ENCODE measurements around the gene PPP2R5D.

PPP2R5D gene

DNA sequence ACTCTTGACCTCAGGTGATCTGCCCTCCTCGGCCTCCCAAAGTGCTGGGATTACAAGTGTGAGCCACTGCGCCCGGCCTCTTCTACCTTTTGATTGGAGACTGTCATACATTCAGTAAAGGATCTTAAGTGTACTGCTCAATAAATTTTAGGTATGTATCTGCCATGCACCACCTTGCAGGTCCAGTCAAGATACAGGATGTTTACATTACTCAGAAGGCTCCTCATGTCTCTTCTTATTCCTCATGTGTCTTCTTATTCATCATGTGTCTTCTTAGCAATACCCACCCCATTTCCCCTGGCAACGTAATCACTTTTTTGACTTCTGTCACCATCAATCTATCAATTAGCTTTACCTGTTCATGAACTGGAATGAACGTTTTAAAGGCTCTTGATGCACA is 21.5 kb downstream of the PPP2R5D start:
- Histone ChIP-seq H2AK5ac (ENCODE audit: low read depth, low read length) (no peak overlapping the region), H2BK15ac (ENCODE audit: low read length) (no peak overlapping the region), H3K4me2 (ENCODE audit: insufficient read depth, low read length, poor library complexity, severe bottlenecking) (no peak overlapping the region), H3K27ac (replicated peaks; ENCODE audit: low read length) (no peak overlapping the region), H2AFZ (ENCODE audit: low read length) (no peak overlapping the region), H3K4me1 (ENCODE audit: control insufficient read depth in 2 of 2, insufficient read depth in 1 of 2, low read depth in 1 of 2, low read length in 2 of 2) (no peaks in the 10 kb centered on the region), H3K27me3 (ENCODE audit: control insufficient read depth in 3 of 3, insufficient read depth in 3 of 3, low read depth in 1 of 3, low read length in 3 of 3) (no peaks in the 10 kb centered on the region), H3K9me3 (replicated peaks in 1 of 2; ENCODE audit: control insufficient read depth in 2 of 2, insufficient read depth in 1 of 2, low read depth in 1 of 2, low read length in 2 of 2) (no peaks in the 10 kb centered on the region), H2BK120ac (ENCODE audit: low read depth, low read length) (no peak overlapping the region), H4K91ac (ENCODE audit: low read depth, low read length, poor library complexity) (no peak overlapping the region), H3K79me1 (ENCODE audit: low read depth, low read length) (no peaks in the 10 kb centered on the region), H3K4me3 (ENCODE audit: low read length in 2 of 2) (no peak overlapping the region), H3K18ac (ENCODE audit: low read length) (no peak overlapping the region), H3K23ac (ENCODE audit: low read depth, low read length, poor library complexity) (no peak overlapping the region), H3K4ac (ENCODE audit: low read length) (no peak overlapping the region), H2BK5ac (ENCODE audit: low read length) (no peak overlapping the region), H3K36me3 (replicated peaks in 1 of 2; ENCODE audit: control insufficient read depth in 2 of 2, insufficient read depth in 2 of 2, low read length in 2 of 2) (peaks cover 39 to 68% of the 10 kb centered on the region in 2 donors), H3K9ac (ENCODE audit: low read depth, low read length, poor library complexity) (no peak overlapping the region), H3K14ac (ENCODE audit: low read length) (no peak overlapping the region), H4K8ac (ENCODE audit: low read depth, low read length) (no peak overlapping the region), H2BK12ac (ENCODE audit: low read length) (no peak overlapping the region)
- WGBS, 2 donors (ENCODE audit: extremely low coverage in 2 of 2, insufficient read length in 2 of 2, insufficient replicate concordance in 1 of 2): no CpG with 5 or more reads among the region's 5 CpGs
- no peak for DNase-seq (ENCODE audit: low spot score)

DNA sequence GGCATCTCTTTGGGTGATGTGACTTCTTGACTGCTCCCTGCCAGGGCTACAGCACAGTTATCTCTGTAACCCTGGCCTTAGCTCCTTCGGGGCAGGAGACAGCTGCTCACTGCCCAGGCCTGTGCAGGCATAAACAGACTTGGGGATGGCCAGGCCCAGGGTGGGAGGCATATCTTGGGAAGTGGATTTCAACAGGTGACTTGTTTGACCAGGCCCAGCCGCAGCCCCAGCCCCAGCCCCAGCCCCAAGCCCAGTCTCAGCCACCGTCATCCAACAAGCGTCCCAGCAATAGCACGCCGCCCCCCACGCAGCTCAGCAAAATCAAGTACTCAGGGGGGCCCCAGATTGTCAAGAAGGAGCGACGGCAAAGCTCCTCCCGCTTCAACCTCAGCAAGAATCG is 21.9 kb downstream of the PPP2R5D start:
- whole genome bisulfite sequencing, 2 donors (ENCODE audit: extremely low coverage in 2 of 2, insufficient read length in 2 of 2, insufficient replicate concordance in 1 of 2): no CpG with 5 or more reads among the region's 11 CpGs
- no peaks in the 10 kb centered on the region for H3K79me1 ChIP-seq (ENCODE audit: low read depth, low read length)
- no peak for DNase-seq (ENCODE audit: low spot score)
- no peak overlapping the region for H3K9ac ChIP-seq (ENCODE audit: low read depth, low read length, poor library complexity)
- H3K4me2 ChIP-seq (ENCODE audit: insufficient read depth, low read length, poor library complexity, severe bottlenecking): no peak overlapping the region
- H2BK12ac ChIP-seq (ENCODE audit: low read length): no peak overlapping the region
- peaks cover 43 to 71% of the 10 kb centered on the region in 2 donors for H3K36me3 ChIP-seq (replicated peaks in 1 of 2; ENCODE audit: control insufficient read depth in 2 of 2, insufficient read depth in 2 of 2, low read length in 2 of 2)
- no peak overlapping the region for H3K4ac ChIP-seq (ENCODE audit: low read length)
- H2BK120ac ChIP-seq (ENCODE audit: low read depth, low read length): no peak overlapping the region
- no peaks in the 10 kb centered on the region for H3K27me3 ChIP-seq (ENCODE audit: control insufficient read depth in 3 of 3, insufficient read depth in 3 of 3, low read depth in 1 of 3, low read length in 3 of 3)
- H4K91ac ChIP-seq (ENCODE audit: low read depth, low read length, poor library complexity): no peak overlapping the region
- no peak overlapping the region for H3K4me3 ChIP-seq (ENCODE audit: low read length in 2 of 2)
- H2AFZ ChIP-seq (ENCODE audit: low read length): no peak overlapping the region
- no peak overlapping the region for H2BK15ac ChIP-seq (ENCODE audit: low read length)
- H2AK5ac ChIP-seq (ENCODE audit: low read depth, low read length): no peak overlapping the region
- no peak overlapping the region for H3K14ac ChIP-seq (ENCODE audit: low read length)
- H3K27ac ChIP-seq (replicated peaks; ENCODE audit: low read length): no peak overlapping the region
- no peak overlapping the region for H2BK5ac ChIP-seq (ENCODE audit: low read length)
- no peaks in the 10 kb centered on the region for H3K9me3 ChIP-seq (replicated peaks in 1 of 2; ENCODE audit: control insufficient read depth in 2 of 2, insufficient read depth in 1 of 2, low read depth in 1 of 2, low read length in 2 of 2)
- H4K8ac ChIP-seq (ENCODE audit: low read depth, low read length): no peak overlapping the region
- no peak overlapping the region for H3K18ac ChIP-seq (ENCODE audit: low read length)
- no peak overlapping the region for H3K23ac ChIP-seq (ENCODE audit: low read depth, low read length, poor library complexity)
- no peaks in the 10 kb centered on the region for H3K4me1 ChIP-seq (ENCODE audit: control insufficient read depth in 2 of 2, insufficient read depth in 1 of 2, low read depth in 1 of 2, low read length in 2 of 2)

GRCh38 chr6:43007126-43007525 is 22.8 kb downstream of the PPP2R5D start:
- no peak overlapping the region for H2BK15ac ChIP-seq (ENCODE audit: low read length)
- H3K27ac ChIP-seq (replicated peaks; ENCODE audit: low read length): no peak overlapping the region
- no peak for DNase-seq (ENCODE audit: low spot score)

DNA sequence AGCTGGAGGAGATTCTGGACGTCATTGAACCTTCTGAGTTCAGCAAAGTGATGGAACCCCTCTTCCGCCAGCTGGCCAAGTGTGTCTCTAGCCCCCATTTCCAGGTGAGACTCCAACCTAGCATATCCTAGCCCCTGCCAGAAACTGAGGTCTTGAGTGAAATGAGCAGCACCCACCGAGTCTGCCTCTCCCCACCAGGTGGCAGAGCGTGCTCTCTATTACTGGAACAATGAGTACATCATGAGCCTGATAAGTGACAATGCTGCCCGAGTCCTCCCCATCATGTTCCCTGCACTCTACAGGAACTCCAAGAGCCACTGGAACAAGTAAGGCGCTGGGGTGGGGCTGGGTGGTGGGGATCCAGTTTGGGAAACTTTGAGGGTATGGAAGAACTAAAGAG is 24.8 kb downstream of the PPP2R5D start:
- H4K91ac ChIP-seq (ENCODE audit: low read depth, low read length, poor library complexity): no peak overlapping the region
- H3K27ac ChIP-seq (replicated peaks; ENCODE audit: low read length): no peak overlapping the region
- H3K9me3 ChIP-seq (replicated peaks in 1 of 2; ENCODE audit: control insufficient read depth in 2 of 2, insufficient read depth in 1 of 2, low read depth in 1 of 2, low read length in 2 of 2): no peaks in the 10 kb centered on the region
- H3K4me2 ChIP-seq (ENCODE audit: insufficient read depth, low read length, poor library complexity, severe bottlenecking): no peak overlapping the region
- H2AFZ ChIP-seq (ENCODE audit: low read length): no peak overlapping the region
- H2BK120ac ChIP-seq (ENCODE audit: low read depth, low read length): no peak overlapping the region
- no peak for DNase-seq (ENCODE audit: low spot score)
- H2AK5ac ChIP-seq (ENCODE audit: low read depth, low read length): no peak overlapping the region
- H3K23ac ChIP-seq (ENCODE audit: low read depth, low read length, poor library complexity): no peak overlapping the region
- H2BK5ac ChIP-seq (ENCODE audit: low read length): no peak overlapping the region
- H3K36me3 ChIP-seq (replicated peaks in 1 of 2; ENCODE audit: control insufficient read depth in 2 of 2, insufficient read depth in 2 of 2, low read length in 2 of 2): peaks cover 55 to 79% of the 10 kb centered on the region in 2 donors
- no peak overlapping the region for H2BK12ac ChIP-seq (ENCODE audit: low read length)
- H3K4ac ChIP-seq (ENCODE audit: low read length): no peak overlapping the region
- H3K79me1 ChIP-seq (ENCODE audit: low read depth, low read length): peaks cover 6% of the 10 kb centered on the region
- H3K4me1 ChIP-seq (ENCODE audit: control insufficient read depth in 2 of 2, insufficient read depth in 1 of 2, low read depth in 1 of 2, low read length in 2 of 2): peaks cover 3 to 10% of the 10 kb centered on the region in 2 donors
- H2BK15ac ChIP-seq (ENCODE audit: low read length): no peak overlapping the region
- no peak overlapping the region for H3K9ac ChIP-seq (ENCODE audit: low read depth, low read length, poor library complexity)
- no peak overlapping the region for H3K18ac ChIP-seq (ENCODE audit: low read length)
- WGBS, 2 donors (ENCODE audit: extremely low coverage in 2 of 2, insufficient read length in 2 of 2, insufficient replicate concordance in 1 of 2): no CpG with 5 or more reads among the region's 6 CpGs
- H3K27me3 ChIP-seq (ENCODE audit: control insufficient read depth in 3 of 3, insufficient read depth in 3 of 3, low read depth in 1 of 3, low read length in 3 of 3): no peaks in the 10 kb centered on the region
- no peak overlapping the region for H3K4me3 ChIP-seq (ENCODE audit: low read length in 2 of 2)
- no peak overlapping the region for H3K14ac ChIP-seq (ENCODE audit: low read length)
- no peak overlapping the region for H4K8ac ChIP-seq (ENCODE audit: low read depth, low read length)

More at GRCh38 chr6:43007126-43007525, 22.8 kb downstream of the PPP2R5D start:
- Histone ChIP-seq H3K14ac (ENCODE audit: low read length) (no peak overlapping the region), H3K4me2 (ENCODE audit: insufficient read depth, low read length, poor library complexity, severe bottlenecking) (no peak overlapping the region), H3K4me3 (ENCODE audit: low read length in 2 of 2) (no peak overlapping the region), H2AK5ac (ENCODE audit: low read depth, low read length) (no peak overlapping the region), H3K4ac (ENCODE audit: low read length) (no peak overlapping the region), H3K18ac (ENCODE audit: low read length) (no peak overlapping the region), H3K4me1 (ENCODE audit: control insufficient read depth in 2 of 2, insufficient read depth in 1 of 2, low read depth in 1 of 2, low read length in 2 of 2) (no peaks in the 10 kb centered on the region), H2AFZ (ENCODE audit: low read length) (no peak overlapping the region), H4K91ac (ENCODE audit: low read depth, low read length, poor library complexity) (no peak overlapping the region), H3K9me3 (replicated peaks in 1 of 2; ENCODE audit: control insufficient read depth in 2 of 2, insufficient read depth in 1 of 2, low read depth in 1 of 2, low read length in 2 of 2) (no peaks in the 10 kb centered on the region), H2BK5ac (ENCODE audit: low read length) (no peak overlapping the region), H2BK12ac (ENCODE audit: low read length) (no peak overlapping the region), H4K8ac (ENCODE audit: low read depth, low read length) (no peak overlapping the region), H2BK120ac (ENCODE audit: low read depth, low read length) (no peak overlapping the region), H3K27me3 (ENCODE audit: control insufficient read depth in 3 of 3, insufficient read depth in 3 of 3, low read depth in 1 of 3, low read length in 3 of 3) (no peaks in the 10 kb centered on the region), H3K9ac (ENCODE audit: low read depth, low read length, poor library complexity) (no peak overlapping the region), H3K79me1 (ENCODE audit: low read depth, low read length) (no peaks in the 10 kb centered on the region), H3K36me3 (replicated peaks in 1 of 2; ENCODE audit: control insufficient read depth in 2 of 2, insufficient read depth in 2 of 2, low read length in 2 of 2) (peaks cover 50 to 76% of the 10 kb centered on the region in 2 donors), H3K23ac (ENCODE audit: low read depth, low read length, poor library complexity) (no peak overlapping the region)
- WGBS, 2 donors (ENCODE audit: extremely low coverage in 2 of 2, insufficient read length in 2 of 2, insufficient replicate concordance in 1 of 2): no CpG with 5 or more reads among the region's 9 CpGs

Measured in neuronal stem cell (in vitro differentiated cells).